GM12878 (cell line): ENCODE measurements around the gene SNN.

Source experiments
- CHD2 ChIP-seq: IDR thresholded peaks from 2 replicates; pipeline ENCODE4 v1.6.1; 2011; ENCODE audit warnings: low read depth, low read length, improper control_type of control experiment, borderline replicate concordance
- EP300 ChIP-seq, 2 experiments: fragments of 150-350 bp in 1 of 2; IDR thresholded peaks; 2 replicates each; pipeline ENCODE4 v1.6.1; 2011 to 2012; ENCODE audit warnings: low read depth in 2 of 2, low read length in 2 of 2, borderline replicate concordance in 1 of 2, improper control_type of control experiment in 1 of 2, inconsistent platforms in 1 of 2; ENCODE audit not compliant: control insufficient read depth in 1 of 2
- MYC ChIP-seq: IDR thresholded peaks from 2 replicates; pipeline ENCODE4 v1.6.1; 2011; ENCODE audit warnings: mild to moderate bottlenecking, low read length, moderate library complexity, inconsistent platforms; ENCODE audit not compliant: insufficient read depth, insufficient replicate concordance, insufficient read length, severe bottlenecking
- POLR2A ChIP-seq: IDR thresholded peaks from 2 replicates; pipeline ENCODE4 v1.6.1; 2011; ENCODE audit warnings: low read depth, mild to moderate bottlenecking, low read length
- TF ChIP-seq, protein P1 (sequence below): fragments of 450-650 bp; IDR thresholded peaks from 2 replicates; pipeline ENCODE4 v1.6.1; 2018; ENCODE audit warnings: mild to moderate bottlenecking, low read depth, moderate library complexity; ENCODE audit not compliant: partially characterized antibody
- TF ChIP-seq, protein P2 (sequence below), 3 experiments: IDR thresholded peaks in 2 of 3; conservative IDR thresholded peaks in 1 of 3; 2 replicates each; pipeline ENCODE4 v1.5.1; 2011; ENCODE audit warnings: low read depth in 3 of 3, low read length in 3 of 3, mild to moderate bottlenecking in 3 of 3, control low read depth in 2 of 3, moderate library complexity in 2 of 3, inconsistent platforms in 1 of 3, mixed read lengths in 1 of 3; ENCODE audit not compliant: control insufficient read depth in 2 of 3, insufficient read depth in 1 of 3; ENCODE audit errors: extremely low read depth in 1 of 3
- TF ChIP-seq, protein P3 (sequence below): IDR thresholded peaks from 2 replicates; pipeline ENCODE4 v1.6.1; 2011; ENCODE audit warnings: low read depth, mild to moderate bottlenecking, low read length, moderate library complexity, borderline replicate concordance; ENCODE audit errors: extremely low read depth

DNA sequence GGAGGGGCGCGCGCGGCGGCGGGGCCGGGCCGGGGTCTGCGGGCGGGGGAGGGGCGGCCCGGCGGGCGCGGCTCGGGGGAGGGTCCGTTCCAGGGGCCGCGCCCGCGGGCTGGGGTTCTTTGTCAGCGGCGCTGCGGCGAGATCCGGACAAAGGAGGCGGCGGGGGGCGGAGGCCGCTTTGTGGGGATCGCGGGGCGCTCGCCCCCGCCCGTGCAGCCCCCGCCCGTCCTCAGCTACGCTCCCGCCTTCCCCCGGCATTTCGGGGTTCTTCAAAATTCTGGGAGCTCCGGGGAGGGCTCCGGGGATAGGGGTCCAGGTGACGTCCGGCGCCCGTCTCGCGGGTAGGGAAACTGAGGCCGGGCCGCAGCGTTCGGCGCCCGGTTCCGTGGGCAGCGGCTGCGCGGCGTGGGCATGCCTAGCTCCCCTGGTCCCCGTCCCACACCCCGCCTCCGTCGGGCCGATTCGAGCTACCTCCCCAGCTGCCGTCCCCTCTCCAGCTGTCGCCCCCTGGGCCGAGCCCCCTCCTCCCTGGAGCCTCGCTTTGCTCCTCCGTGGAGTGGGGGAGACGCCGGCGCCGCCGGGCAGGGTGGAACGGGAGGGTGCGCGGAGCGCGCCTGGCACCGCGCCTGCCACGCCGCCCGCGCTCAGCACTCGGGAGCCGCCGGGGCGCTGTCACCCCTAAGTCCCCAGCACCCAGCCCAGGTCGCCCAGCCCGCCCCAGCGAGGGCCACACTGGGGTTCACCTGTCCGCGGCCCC, 546 bp downstream of the SNN start:
- TF ChIP-seq, protein P1, sequence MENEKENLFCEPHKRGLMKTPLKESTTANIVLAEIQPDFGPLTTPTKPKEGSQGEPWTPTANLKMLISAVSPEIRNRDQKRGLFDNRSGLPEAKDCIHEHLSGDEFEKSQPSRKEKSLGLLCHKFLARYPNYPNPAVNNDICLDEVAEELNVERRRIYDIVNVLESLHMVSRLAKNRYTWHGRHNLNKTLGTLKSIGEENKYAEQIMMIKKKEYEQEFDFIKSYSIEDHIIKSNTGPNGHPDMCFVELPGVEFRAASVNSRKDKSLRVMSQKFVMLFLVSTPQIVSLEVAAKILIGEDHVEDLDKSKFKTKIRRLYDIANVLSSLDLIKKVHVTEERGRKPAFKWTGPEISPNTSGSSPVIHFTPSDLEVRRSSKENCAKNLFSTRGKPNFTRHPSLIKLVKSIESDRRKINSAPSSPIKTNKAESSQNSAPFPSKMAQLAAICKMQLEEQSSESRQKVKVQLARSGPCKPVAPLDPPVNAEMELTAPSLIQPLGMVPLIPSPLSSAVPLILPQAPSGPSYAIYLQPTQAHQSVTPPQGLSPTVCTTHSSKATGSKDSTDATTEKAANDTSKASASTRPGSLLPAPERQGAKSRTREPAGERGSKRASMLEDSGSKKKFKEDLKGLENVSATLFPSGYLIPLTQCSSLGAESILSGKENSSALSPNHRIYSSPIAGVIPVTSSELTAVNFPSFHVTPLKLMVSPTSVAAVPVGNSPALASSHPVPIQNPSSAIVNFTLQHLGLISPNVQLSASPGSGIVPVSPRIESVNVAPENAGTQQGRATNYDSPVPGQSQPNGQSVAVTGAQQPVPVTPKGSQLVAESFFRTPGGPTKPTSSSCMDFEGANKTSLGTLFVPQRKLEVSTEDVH: no peak
- TF ChIP-seq EP300 (IDR thresholded peaks at IDR 0.05; ENCODE audit: borderline replicate concordance in 1 of 2, control insufficient read depth in 1 of 2, low read depth in 2 of 2, low read length in 2 of 2) (no peak), POLR2A (peak; percentile 13; the same call in 1 of the 2 replicates), MYC (no peak), CHD2 (no peak)
- TF ChIP-seq, protein P2, sequence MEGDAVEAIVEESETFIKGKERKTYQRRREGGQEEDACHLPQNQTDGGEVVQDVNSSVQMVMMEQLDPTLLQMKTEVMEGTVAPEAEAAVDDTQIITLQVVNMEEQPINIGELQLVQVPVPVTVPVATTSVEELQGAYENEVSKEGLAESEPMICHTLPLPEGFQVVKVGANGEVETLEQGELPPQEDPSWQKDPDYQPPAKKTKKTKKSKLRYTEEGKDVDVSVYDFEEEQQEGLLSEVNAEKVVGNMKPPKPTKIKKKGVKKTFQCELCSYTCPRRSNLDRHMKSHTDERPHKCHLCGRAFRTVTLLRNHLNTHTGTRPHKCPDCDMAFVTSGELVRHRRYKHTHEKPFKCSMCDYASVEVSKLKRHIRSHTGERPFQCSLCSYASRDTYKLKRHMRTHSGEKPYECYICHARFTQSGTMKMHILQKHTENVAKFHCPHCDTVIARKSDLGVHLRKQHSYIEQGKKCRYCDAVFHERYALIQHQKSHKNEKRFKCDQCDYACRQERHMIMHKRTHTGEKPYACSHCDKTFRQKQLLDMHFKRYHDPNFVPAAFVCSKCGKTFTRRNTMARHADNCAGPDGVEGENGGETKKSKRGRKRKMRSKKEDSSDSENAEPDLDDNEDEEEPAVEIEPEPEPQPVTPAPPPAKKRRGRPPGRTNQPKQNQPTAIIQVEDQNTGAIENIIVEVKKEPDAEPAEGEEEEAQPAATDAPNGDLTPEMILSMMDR (IDR thresholded peaks at IDR 0.05 in 2 of 3, conservative IDR thresholded peaks at IDR 0.05 in 1 of 3; ENCODE audit: control insufficient read depth in 2 of 3, extremely low read depth in 1 of 3, insufficient read depth in 1 of 3, low read depth in 3 of 3, low read length in 3 of 3): no peak
- TF ChIP-seq, protein P3, sequence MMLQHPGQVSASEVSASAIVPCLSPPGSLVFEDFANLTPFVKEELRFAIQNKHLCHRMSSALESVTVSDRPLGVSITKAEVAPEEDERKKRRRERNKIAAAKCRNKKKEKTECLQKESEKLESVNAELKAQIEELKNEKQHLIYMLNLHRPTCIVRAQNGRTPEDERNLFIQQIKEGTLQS: no peak
